Islet precursor cell (in vitro differentiated cells): ENCODE measurements around the gene MCM3AP.
"Not testable (repeated sequence)": the region's sequence is repeated elsewhere in the genome, so short reads cannot be mapped to it uniquely, and the experiment has no call there.

Experiments used
- DNase-seq: peaks from one replicate; pipeline ENCODE4 v3.0.0-alpha.2; 2018

The MCM3AP gene

GRCh38 chr21:46310260-46310659 lies 24.8 kb upstream of the MCM3AP start:
- DNase-seq: not testable (repeated sequence)

GRCh38 chr21:46308431-46308830 lies 23.0 kb upstream of the MCM3AP start:
- DNase-seq: no peak

GRCh38 chr21:46307625-46308024 lies 22.2 kb upstream of the MCM3AP start:
- DNase-seq: no peak

- DNase-seq: no peak
Observed at GRCh38 chr21:46304955-46305354, 19.5 kb upstream of the MCM3AP start.

- DNase-seq: no peak
Observed at GRCh38 chr21:46304437-46304836, 19.0 kb upstream of the MCM3AP start.

- no peak for DNase-seq
Observed at GRCh38 chr21:46301759-46302158, 16.3 kb upstream of the MCM3AP start.

- DNase-seq: no peak
Observed at GRCh38 chr21:46299167-46299566, 13.8 kb upstream of the MCM3AP start.

- DNase-seq: no peak
Observed at GRCh38 chr21:46297338-46298271, 12.2 kb upstream of the MCM3AP start.

DNA sequence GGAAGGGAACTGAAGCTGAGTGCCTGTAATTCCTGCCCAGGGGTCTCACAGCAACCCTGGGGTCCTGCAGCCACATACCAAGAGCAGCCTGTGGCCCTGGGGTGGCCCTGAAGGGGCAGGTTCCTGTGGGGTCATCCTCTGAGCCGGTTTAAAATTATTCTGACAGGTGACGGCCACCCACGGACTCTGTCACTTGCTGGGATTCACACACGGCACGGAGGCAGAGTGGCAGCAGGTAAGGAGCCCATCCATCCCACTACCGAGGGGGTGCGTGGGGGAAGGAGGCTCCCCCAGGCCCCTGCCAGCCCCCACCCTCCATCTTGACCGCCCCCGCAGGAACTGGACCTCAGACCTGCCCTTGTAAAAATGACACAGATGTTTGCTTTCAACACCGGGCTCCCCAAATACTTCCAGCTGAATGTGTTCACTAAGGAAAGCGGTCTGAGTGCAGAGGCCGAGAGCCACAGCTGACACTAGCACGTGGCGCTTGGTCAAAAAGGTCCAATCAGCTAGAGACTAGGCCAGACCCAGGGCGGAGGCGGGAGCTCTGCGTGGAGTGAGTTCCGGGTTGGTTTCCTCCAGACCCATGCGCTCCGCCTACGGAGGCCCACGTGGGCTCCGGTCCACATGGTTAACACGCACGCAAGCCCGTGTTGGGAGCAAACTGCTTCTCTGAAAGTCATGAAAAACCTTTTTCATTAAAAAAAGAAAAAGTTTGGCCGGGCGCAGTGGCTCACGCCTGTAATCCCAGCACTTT lies 10.8 kb upstream of the MCM3AP start:
- no peak for DNase-seq

DNA sequence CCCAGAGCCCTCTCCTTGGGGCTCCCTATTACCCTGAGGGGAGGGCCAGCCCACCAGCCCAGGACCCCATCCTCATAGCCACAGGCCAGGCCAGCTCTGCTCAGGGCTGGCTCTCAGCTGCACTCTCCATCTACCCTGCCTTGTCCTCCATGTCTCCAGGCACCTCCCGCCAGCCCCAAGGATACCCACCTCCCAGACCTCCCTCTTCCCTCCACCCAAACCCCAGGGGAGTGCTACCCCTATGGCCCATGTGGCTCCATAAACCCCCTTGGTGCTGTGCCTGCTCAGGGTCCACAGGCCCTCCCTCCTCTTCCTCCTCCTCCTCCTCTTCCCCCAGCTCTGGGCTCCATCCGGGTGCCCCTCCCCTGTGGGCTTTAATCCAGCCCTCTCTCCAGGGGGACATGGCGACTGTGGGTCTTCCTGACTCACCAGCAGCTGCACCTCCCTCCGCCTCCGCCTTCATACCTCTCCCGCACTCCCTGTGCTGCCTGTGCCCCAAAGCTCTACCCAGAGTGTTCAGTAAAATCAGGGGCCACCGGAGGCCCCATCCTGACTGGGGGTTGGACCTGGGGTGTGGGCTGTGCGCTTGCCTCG lies 9.9 kb upstream of the MCM3AP start:
- no peak for DNase-seq

GRCh38 chr21:46294647-46295176 lies 9.3 kb upstream of the MCM3AP start:
- peak; percentile 72 for DNase-seq

GRCh38 chr21:46291561-46291960 lies 6.2 kb upstream of the MCM3AP start:
- no peak for DNase-seq

GRCh38 chr21:46289655-46290179 lies 4.3 kb upstream of the MCM3AP start:
- DNase-seq: no peak

DNA sequence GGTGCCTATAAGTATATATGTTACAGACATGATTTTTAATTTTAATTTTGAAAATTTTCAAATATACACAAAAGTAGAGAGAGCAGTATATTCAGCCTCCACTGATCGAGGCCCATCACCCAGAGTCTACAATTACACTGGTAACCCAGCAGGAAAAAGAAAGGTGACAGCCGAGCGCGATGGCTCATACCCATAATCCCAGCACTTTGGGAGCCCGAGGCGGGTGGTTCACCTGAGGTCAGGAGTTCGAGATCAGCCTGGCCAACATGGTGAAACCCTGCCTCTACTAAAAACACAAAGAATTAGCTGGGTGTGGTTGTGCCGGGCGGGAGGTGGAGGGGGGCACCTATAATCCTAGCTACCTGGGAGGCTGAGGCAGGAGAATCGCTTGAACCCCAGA lies 2.1 kb upstream of the MCM3AP start:
- DNase-seq: no peak

GRCh38 chr21:46286648-46287002 lies 1.2 kb upstream of the MCM3AP start:
- DNase-seq: no peak

GRCh38 chr21:46285761-46286647 lies 593 bp upstream of the MCM3AP start, which contains the start of gene YBEY:
Gene YBEY, plus strand, starts transcription at chr21:46286342. Its CDS starts 572 bp downstream, at chr21:46286914.
- DNase-seq: peak; percentile 96

- DNase-seq: no peak
Observed at GRCh38 chr21:46284733-46285132, 678 bp downstream of the MCM3AP start.

- no peak for DNase-seq
Observed at GRCh38 chr21:46284077-46284644, 1.2 kb downstream of the MCM3AP start.

DNA sequence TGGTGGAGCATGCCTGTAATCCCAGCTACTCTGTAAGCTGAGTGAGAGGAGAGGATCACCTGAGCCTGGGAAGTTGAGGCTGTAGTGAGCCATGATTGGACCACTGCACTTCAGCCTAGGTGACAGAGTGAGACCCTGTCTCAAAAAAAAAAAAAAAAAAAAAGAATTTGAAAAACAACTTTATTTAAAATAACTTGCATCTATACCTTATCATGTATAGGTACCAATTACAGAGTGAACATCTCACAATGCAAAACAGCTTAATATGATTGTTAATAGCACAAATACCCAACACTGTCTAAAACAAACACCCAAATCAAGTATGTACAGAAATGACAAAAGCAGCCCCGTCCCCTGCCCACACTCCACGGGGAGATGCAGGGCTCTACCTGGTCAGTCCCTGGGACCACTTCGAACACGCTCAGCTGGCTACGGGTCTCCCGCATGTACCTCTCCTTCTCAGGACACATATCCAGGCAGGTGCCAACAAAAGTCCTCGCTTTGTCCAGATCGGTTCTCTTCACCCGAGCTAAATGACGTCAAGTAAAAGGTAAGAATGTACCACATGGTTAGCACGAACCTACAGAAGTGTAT lies 10.5 kb downstream of the MCM3AP start:
- no peak for DNase-seq

DNA sequence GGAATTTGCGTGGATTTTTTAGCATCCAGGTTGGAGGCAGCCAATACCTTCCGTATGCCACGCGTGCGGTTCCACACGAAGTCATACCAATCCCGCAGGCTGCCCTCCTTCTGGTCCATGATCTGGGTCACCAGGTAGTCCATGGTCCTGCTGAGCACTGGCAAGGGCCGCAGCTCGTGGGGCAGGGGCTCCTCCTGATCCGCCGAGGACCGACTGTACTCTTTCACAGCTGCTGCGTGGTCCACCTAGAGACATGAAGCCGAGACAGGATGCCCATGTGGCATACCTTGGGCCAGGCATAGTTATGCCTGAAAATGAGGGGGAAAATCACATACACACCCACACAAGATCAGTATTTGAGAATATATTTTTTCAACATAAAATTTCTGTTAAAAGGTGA lies 12.1 kb downstream of the MCM3AP start:
- no peak for DNase-seq

DNA sequence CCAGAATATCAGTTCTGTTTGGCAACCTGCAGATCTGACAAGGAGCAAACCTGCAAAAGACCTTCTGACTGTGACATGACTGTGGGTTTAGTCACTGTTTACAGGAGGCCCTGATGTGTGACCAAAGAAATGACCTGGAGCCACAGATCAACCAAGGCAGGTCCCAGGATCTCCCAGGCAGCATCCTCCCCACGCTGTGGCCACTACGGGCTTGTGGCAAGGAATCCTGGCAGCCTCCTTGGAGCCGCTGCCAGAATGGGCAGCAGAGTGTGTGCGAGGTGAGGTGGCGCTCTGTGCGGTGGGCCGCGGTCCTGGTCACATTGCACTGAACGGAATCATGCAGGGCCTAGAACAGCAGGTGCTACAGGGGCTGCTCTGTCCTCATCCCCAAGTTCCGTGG lies 15.9 kb downstream of the MCM3AP start:
- no peak for DNase-seq
